HUES6 (cell line): ENCODE measurements around the gene JPH4.
A peak's percentile ranks its signal among the peaks of the same experiment; 100 is the strongest.

Experiments used
- H3K27ac ChIP-seq: 2 replicates; pipeline ENCODE4 v1.7.0; 2013; ENCODE audit warnings: low read depth, mild to moderate bottlenecking, low read length, inconsistent platforms
- H3K27me3 ChIP-seq: 2 replicates; pipeline ENCODE4 v1.6.1; 2013; ENCODE audit warnings: low read length; ENCODE audit not compliant: control insufficient read depth, insufficient read depth
- H3K36me3 ChIP-seq: 2 replicates; pipeline ENCODE4 v1.6.1; 2013; ENCODE audit warnings: low read length; ENCODE audit not compliant: control insufficient read depth, insufficient read depth
- H3K4me1 ChIP-seq: 2 replicates; pipeline ENCODE4 v1.6.1; 2013; ENCODE audit warnings: low read length; ENCODE audit not compliant: control insufficient read depth, insufficient read depth
- H3K4me3 ChIP-seq: 2 replicates; pipeline ENCODE4 v1.5.1; 2013; ENCODE audit warnings: low read depth, low read length
- H3K9ac ChIP-seq: one replicate; pipeline ENCODE4 v1.6.1; 2013; ENCODE audit warnings: mild to moderate bottlenecking, low read length
- H3K9me3 ChIP-seq: 2 replicates; pipeline ENCODE4 v1.6.1; 2013; ENCODE audit warnings: low read depth, low read length; ENCODE audit not compliant: control insufficient read depth, insufficient read depth

JPH4 gene

GRCh38 chr14:23568021-23568599, 10.5 kb downstream of the JPH4 start:
- H3K4me3 ChIP-seq: peak overlapping the region; percentile 88
- H3K36me3 ChIP-seq: peaks cover 31% of the 10 kb centered on the region
- H3K27ac ChIP-seq: no peak overlapping the region
- no peak overlapping the region for H3K9ac ChIP-seq
- peaks cover 32% of the 10 kb centered on the region for H3K4me1 ChIP-seq
- no peaks in the 10 kb centered on the region for H3K27me3 ChIP-seq
- H3K9me3 ChIP-seq: no peaks in the 10 kb centered on the region

DNA sequence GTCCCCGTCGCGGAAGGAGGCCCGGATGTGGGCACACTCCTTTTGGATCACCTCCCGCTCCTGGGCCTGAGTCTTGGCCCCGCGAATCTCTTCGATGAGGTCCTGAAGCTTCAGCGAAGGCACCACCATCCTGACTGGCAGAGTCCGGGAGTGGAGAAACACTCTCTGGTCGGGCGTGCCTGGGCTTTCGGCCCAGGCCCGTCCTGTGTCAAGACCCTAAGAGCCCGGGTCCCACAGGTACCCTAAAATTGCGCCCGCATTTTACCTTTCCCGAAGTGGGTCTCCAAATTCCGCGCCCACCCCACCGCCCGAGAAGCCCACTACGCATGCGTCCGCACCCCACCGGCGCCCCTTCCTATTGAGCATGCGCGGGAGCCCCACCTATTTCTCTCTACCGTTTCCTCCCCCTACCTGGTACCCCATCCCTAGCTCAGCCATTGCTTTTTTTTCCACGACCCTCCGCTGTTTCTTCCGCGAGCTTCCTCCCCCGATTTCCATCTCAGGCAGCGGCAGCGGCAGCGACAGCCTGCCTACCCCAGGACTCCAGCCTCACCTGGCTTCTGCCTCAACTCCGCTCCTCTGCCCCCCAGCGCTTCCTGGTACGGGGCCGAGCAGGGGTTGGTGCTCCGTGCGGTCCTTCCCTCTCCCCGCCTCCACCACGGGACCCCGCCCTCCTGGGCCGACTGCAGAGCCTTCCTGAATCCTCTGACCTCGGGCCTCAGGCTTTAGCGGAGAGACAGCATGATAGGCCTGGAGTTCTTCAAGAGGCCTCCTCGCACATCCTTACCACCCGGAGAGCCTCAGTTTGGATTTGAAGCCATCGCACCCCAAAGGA, 11.2 kb downstream of the JPH4 start, which contains the start of gene AP1G2:
Gene AP1G2 (minus strand): TSS at position 606 of the 835 bp plus-strand sequence. CDS start 477 bp downstream, at position 129.
- H3K9ac ChIP-seq: peak within 1 kb of the TSS; percentile 76
- peaks cover 25% of the 10 kb centered on the region for H3K4me1 ChIP-seq
- H3K36me3 ChIP-seq: peaks cover 35% of the 10 kb centered on the region
- H3K4me3 ChIP-seq: peak within 1 kb of the TSS; percentile 88
- no peaks in the 10 kb centered on the region for H3K27me3 ChIP-seq
- no peaks in the 10 kb centered on the region for H3K9me3 ChIP-seq
- no peak within 1 kb of the TSS for H3K27ac ChIP-seq

GRCh38 chr14:23566778-23567185, 11.8 kb downstream of the JPH4 start:
- H3K9me3 ChIP-seq: no peaks in the 10 kb centered on the region
- H3K36me3 ChIP-seq: peaks cover 41% of the 10 kb centered on the region
- peak overlapping the region; percentile 88 for H3K4me3 ChIP-seq
- peaks cover 24% of the 10 kb centered on the region for H3K4me1 ChIP-seq
- H3K27ac ChIP-seq: no peak overlapping the region
- H3K27me3 ChIP-seq: no peaks in the 10 kb centered on the region
- H3K9ac ChIP-seq: peak overlapping the region; percentile 76

DNA sequence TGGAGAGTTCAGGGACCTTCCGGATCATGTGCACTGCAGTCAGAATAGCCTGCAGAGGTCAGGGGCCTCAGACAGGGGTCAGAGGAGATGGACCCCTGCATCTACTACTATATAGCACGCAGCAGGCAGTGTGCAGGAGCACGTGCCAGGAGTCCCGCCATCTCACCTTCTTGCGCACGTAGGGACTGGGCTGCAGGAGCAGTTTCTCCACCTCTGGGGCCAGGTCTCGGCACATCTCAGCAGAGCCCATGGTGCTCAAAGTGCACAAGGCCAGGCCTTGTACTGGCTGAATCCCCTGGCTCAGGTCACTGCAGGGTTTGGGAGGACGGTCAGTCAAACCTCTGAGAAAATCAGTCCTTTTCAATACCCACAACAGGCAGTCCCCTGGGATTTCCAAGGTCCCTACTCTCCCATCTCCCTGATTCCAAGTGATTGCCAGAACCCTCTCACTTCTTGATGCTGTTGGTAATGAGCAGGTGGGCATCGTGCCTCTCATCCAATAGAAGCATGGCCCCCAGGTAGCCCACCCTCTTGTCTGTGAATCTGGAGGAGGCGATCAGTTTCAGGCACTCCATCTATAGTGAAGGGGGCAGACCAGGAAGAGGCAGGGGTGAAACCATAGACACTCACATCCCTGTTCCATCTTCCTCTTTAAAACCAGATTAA, 12.3 kb downstream of the JPH4 start:
- peak overlapping the region; percentile 76 for H3K9ac ChIP-seq
- no peaks in the 10 kb centered on the region for H3K9me3 ChIP-seq
- peaks cover 47% of the 10 kb centered on the region for H3K36me3 ChIP-seq
- peak overlapping the region; percentile 88 for H3K4me3 ChIP-seq
- no peak overlapping the region for H3K27ac ChIP-seq
- no peaks in the 10 kb centered on the region for H3K27me3 ChIP-seq
- peaks cover 24% of the 10 kb centered on the region for H3K4me1 ChIP-seq

- Histone ChIP-seq H3K27me3 (no peaks in the 10 kb centered on the region), H3K9me3 (no peaks in the 10 kb centered on the region), H3K36me3 (peaks cover 53% of the 10 kb centered on the region), H3K9ac (no peak overlapping the region), H3K4me3 (no peak overlapping the region), H3K4me1 (peaks cover 24% of the 10 kb centered on the region), H3K27ac (no peak overlapping the region)
Measured at GRCh38 chr14:23565626-23566025, 13.0 kb downstream of the JPH4 start.

DNA sequence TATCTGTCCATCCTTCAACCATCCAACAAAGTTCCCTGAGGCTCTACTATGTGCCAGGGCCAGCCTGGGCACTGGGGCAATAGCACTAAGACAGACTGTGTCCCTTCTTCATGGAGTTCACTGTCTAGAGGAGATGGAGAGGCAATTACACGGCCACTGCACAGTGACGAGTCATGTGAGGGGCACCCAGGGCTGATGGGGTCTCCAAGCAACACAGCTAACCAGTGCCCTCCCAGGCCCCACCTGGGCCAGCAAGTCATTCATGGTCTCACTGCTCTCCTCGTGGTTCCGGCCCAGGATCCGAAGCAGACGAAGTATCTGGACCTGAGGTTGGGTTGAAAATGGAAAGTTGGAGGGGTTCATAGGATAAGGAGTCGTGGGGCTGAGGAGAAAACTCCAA, 13.7 kb downstream of the JPH4 start:
- H3K36me3 ChIP-seq: peaks cover 60% of the 10 kb centered on the region
- H3K9ac ChIP-seq: no peak overlapping the region
- no peak overlapping the region for H3K4me3 ChIP-seq
- no peaks in the 10 kb centered on the region for H3K27me3 ChIP-seq
- no peaks in the 10 kb centered on the region for H3K9me3 ChIP-seq
- peaks cover 24% of the 10 kb centered on the region for H3K4me1 ChIP-seq
- no peak overlapping the region for H3K27ac ChIP-seq

- Histone ChIP-seq H3K36me3 (peaks cover 64% of the 10 kb centered on the region), H3K4me3 (no peak overlapping the region), H3K9me3 (no peaks in the 10 kb centered on the region), H3K9ac (no peak overlapping the region), H3K4me1 (peaks cover 19% of the 10 kb centered on the region), H3K27ac (no peak overlapping the region), H3K27me3 (no peaks in the 10 kb centered on the region)
Measured at GRCh38 chr14:23564181-23564812, 14.3 kb downstream of the JPH4 start.

DNA sequence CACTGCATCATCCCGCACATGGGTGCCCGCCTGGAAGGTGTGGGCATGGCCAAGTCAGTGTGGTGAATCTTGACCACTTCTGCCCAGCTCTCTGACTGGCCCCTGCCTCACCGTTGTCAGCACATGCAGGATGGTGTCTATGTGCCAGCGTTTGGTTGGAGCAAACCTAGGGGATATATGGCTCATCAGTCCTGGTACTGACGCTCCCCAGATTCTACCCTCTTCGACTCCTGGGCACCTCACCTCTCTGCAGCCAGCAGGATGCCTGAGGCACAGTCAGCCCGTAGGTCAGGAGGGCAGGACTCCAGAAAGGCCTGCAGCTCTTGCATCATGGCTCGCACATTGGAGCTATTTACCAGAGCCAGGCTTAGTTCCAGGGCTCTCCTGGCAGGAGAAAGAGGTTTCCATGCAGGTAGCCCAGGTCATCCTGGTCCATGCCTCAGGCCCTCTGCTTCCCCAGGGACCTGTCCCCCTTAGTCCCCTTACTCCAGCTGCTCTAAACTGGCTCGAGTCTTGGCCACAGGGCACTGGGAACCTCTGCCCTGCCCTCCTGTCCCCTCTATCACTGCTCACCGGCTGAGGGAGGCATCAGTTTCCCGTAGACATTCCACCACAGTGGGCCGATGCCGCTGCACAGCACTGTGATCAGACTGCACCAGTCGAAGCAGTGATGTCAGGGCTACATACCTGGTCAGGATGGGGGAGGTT, 15.0 kb downstream of the JPH4 start:
- Histone ChIP-seq H3K4me3 (no peak overlapping the region), H3K27ac (no peak overlapping the region), H3K4me1 (peaks cover 16% of the 10 kb centered on the region), H3K27me3 (no peaks in the 10 kb centered on the region), H3K9ac (no peak overlapping the region), H3K36me3 (peaks cover 71% of the 10 kb centered on the region), H3K9me3 (no peaks in the 10 kb centered on the region)

- H3K4me1 ChIP-seq: peaks cover 10% of the 10 kb centered on the region
- H3K27ac ChIP-seq: no peak overlapping the region
- peaks cover 77% of the 10 kb centered on the region for H3K36me3 ChIP-seq
- H3K9me3 ChIP-seq: no peaks in the 10 kb centered on the region
- no peaks in the 10 kb centered on the region for H3K27me3 ChIP-seq
- H3K4me3 ChIP-seq: no peak overlapping the region
- H3K9ac ChIP-seq: no peak overlapping the region
Measured at GRCh38 chr14:23562822-23563472, 15.6 kb downstream of the JPH4 start.
